ENCODE measurements around the gene CAPN7.

CAPN7 gene

GRCh38 chr3:15204005-15204404 is 2.0 kb upstream of the CAPN7 start:
- DNase-seq: no peak

DNA sequence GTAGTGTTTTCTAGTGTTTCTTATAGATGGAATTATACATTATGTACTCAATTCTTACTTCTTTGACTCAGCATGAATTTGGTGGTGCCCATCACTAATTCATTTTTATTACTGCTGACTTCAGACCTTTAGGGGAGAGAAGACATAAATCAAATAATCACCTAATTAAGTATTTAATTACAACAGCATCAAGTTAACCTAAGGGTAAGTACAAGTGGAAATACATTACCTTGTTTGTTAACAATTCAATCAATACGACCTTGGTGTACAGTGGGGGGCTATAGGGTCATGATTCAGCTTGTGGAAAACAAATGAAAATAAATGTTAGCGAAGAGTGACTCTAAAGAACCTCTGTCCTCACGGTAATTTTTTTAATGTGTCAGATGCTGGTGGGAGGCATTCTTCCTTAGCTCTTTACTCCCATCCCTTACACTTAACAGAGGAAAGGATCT is 538 bp upstream of the CAPN7 start:
- DNase-seq: no peak

GRCh38 chr3:15206662-15207576 is 873 bp downstream of the CAPN7 start:
- DNase-seq: no peak

- DNase-seq: no peak
These were observed 1.9 kb downstream of the CAPN7 start for GRCh38 chr3:15207836-15208504.

GRCh38 chr3:15211937-15212336 is 5.9 kb downstream of the CAPN7 start:
- no peak for DNase-seq

GRCh38 chr3:15214758-15215157 is 8.7 kb downstream of the CAPN7 start:
- no peak for DNase-seq

DNA sequence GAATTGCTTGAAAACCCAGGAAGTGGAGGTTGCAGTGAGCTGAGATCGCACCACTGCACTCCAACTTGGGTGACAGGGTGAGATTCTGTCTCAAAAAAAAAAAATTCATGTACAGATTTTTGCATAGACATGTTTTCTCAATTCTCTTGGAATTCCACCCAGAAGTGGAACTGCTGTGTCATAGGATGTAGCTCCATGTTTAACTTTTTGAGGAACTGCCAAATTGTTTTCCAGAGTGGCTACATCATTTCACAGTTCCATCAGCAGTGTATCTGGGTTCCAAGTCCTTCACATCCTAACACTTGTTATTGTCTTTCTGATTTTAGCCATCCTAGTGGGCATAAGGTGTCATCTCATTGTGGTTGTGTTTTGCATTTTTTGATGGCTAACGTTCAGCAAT is 9.9 kb downstream of the CAPN7 start:
- no peak for DNase-seq

DNA sequence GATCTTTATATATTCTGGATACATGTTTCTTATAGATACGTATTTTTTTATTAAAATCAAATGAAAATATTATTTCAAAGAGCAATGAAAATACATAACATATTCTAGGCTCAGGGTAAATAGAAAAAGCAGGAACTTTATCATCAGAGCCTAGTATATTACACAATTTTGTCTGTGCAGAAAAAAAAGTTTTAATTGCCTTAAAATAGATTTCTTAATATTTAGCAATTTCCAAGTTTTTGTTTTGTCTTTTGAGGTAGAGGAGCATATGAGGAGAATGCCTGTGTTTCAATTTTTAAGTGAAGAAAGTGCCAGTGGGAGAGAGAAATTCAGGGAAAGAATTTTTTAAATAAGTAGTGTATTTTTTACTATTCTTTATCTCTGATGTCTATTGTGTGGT is 10.5 kb downstream of the CAPN7 start:
- DNase-seq: no peak

DNA sequence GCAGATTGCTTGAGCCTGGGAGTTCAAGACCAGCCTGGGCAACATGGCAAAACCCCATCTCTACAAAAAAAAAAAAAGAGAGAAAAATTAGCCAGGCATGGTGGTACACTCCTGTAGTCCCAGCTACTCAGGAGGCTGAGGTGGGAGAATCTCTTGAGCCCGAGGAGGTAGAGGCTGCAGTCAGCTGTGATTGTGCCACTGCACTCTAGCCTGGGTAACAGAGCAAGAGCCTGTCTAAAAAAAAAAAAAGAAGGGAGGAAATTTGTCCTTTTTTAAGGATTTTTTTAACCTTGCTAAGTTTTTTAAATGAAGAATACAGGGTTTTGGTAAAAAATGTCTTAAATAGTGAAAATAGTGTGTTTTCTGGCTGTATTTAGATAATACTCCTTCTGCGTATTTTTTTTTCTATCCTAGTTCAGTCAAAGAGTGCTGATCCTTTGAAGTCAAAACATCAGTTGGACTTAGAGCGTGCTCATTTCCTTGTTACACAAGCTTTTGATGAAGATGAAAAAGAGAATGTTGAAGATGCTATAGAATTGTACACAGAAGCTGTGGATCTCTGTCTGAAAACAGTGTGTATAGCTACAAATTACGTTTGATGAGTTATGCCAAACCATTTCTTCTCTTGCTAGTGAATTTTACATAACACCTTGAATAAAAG is 11.1 kb downstream of the CAPN7 start:
- no peak for DNase-seq

GRCh38 chr3:15217841-15218267 is 11.8 kb downstream of the CAPN7 start:
- DNase-seq: no peak

GRCh38 chr3:15218689-15219088 is 12.6 kb downstream of the CAPN7 start:
- no peak for DNase-seq

DNA sequence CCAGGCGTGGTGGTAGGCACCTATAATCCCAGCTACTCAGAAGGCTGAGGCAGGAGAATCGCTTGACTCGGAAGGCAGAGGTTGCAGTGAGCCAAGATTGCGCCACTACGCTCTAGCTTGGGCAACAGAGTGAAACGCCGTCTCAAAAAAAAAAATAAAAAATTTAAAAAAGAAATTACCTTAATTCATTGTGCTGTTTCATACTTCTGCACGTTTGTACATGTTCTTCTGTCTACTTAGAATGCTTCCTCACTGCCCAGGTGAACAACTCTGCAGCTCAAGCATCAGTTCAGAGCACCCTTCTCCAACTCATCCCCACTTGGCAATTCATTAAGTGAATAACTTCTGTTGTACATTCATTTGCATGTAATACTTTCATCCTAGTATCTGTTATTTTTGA is 14.0 kb downstream of the CAPN7 start:
- DNase-seq: no peak

- DNase-seq: no peak
These were observed 14.6 kb downstream of the CAPN7 start for GRCh38 chr3:15220661-15221060.

DNA sequence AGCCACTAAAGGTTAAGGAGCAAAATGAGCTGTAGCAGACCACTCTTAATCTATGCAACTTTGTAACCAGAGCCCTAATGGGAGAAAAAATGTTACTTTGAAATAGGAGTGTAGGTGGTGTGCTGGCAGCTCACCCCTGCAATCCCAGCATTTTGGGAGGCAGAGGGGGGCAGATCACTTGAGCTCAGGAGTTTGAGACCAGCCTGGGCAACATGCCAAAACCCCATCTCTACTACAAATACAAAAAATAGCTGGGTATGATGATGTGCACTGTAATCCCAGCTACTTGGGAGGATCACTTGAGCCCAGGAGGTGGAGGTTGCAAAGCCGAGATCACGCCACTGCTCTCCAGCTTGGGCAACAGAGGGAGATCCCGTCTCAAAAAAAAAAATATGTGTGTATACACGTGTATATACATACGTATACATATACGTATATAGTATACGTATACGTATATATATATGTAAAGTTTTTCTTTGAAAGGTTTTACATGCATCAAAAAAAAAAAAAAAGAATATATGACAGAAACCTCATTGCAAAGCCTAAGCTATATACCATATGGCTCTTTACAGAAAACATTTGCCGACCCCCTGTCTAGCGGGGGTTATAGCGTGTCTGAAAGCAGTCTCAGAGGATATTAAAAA is 15.7 kb downstream of the CAPN7 start:
- no peak for DNase-seq

DNA sequence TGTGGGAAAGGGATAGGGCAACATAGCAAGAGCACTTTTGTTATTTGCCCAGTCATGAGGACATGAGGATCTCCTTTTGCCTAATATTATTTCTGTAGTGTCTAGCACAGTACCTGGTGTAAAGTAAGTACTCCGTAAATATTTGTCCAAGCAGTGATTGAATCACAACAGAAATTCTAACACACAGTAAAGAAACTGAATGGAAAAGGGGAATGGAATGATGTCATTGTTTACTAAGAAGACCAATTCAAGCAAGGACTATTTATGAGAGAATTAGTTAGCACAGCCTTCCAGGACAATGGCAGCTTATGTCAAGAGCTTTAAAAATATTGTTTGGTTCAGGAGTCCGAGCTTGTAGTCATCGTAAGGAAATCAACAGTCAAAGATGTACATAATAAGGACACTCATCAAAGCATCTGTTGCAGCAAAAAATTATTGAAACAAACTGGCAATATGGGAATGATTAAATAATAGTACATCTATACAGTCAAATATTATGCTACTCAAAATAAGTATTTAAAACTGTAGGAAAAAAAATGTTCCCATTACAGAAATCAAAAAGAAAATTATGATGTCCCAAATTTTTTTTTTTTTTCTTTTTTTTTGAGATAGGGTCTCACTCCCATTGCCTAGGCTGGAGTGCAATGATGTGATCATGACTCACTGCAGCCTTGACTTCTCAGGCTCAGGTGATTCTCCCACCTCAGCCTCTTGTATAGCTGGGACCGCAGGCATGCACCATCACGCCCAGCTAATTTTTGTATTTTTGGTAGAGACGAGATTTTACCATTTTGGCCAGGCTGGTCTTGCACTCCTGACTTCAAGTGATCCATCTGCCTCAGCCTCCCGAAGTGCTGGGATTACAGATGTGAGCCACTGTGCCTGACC is 17.9 kb downstream of the CAPN7 start:
- DNase-seq: no peak

DNA sequence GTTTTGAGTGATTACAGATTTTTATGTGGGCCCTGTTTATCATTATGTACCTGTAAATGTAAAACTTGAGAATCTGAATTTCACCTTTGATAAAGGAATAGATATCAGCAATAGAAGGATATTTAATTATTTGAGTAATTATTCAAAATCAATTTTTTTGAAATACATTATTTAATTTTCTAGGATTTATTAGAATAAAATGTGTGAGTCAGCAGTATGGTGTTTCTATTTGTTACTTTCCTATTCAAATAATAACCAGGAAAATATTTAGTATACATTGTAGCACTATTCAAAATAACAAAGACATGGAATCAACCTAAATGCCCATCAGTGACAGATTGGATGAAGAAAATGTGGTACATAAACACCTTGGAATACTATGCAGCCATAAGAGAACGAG is 22.1 kb downstream of the CAPN7 start:
- no peak for DNase-seq

DNA sequence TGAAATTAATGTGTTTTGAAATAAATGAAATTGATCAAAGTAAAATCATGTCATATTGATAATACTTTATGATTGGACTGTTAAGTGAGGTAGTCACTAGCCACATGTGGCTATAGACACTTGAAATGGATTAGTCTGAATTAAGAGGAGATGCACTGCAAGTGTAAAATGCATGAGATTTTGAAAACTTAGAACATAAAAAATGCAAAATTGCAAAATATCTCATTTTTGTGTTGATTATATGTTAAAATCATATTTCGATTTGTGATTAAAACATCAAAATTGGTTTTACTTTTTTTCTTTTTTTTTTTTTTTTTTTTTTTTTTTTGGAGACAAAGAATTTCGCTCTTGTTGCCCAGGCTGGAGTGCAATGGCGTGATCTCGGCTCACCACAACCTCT is 23.2 kb downstream of the CAPN7 start:
- DNase-seq: no peak

DNA sequence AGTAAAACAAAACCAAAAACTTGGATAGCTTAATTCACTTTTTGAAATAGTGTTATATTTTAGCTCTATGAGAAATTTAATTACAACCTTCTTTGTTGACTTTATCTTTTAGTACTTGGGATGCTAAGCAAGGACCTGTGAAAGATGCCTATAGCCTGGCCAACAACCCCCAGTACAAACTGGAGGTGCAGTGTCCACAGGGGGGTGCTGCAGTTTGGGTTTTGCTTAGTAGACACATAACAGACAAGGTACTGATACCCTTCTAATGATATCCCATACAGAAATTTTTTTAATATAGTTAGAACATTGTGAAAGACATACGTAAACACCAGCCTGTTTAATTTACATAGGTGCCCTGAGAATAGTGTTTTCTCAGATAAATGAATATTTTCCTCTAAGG is 35.3 kb downstream of the CAPN7 start:
- peak in 1 of 4 experiments; percentile 25 for DNase-seq

DNA sequence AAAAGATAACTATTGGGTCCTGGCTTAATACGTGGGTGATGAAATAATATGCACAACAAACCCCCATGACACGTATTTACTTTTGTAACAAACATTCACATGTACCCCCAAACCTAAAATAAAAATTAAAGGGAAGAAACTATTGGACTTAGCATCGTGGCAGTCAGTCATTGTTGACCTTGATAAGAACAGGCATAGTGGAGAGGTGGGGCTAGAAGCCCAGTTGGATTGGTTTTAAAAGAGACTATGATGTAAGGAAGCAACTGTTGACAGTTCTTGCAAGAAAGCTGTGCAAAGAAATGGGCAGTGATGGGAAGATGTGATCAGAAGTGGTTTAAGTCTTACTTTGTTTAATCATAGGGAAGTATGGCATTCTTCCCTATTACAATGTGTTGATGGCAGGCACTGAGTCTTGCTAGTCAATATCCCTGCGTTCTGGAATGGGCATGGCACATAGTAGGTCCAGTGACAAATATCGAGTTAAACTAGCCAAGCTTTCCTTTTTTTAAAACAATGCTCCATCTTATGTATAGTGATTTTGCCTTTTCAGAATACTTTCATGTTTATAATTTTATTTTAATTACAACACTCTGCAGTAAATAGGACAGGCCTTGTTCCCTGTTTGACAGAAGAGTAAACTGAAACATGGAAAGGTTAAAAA is 37.9 kb downstream of the CAPN7 start:
- no peak for DNase-seq

DNA sequence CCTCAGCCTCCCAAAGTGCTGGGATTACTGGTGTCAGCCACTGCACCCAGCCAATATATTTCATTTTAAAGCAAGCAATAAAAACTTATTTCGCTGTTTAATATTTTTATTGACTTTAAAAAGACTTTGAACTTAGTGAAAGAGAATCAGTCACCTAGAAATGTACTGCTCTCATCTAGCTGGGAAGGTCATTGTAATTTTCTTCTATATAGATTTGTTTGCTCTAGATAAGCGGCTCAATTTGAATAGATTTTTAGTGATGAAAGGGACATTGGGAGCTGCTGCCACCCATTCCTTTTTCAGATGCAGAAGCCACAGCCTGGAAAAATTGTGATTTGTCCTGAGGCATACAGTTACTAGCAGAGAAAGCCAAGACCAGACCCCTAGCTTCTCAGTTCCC is 40.1 kb downstream of the CAPN7 start:
- DNase-seq: no peak

DNA sequence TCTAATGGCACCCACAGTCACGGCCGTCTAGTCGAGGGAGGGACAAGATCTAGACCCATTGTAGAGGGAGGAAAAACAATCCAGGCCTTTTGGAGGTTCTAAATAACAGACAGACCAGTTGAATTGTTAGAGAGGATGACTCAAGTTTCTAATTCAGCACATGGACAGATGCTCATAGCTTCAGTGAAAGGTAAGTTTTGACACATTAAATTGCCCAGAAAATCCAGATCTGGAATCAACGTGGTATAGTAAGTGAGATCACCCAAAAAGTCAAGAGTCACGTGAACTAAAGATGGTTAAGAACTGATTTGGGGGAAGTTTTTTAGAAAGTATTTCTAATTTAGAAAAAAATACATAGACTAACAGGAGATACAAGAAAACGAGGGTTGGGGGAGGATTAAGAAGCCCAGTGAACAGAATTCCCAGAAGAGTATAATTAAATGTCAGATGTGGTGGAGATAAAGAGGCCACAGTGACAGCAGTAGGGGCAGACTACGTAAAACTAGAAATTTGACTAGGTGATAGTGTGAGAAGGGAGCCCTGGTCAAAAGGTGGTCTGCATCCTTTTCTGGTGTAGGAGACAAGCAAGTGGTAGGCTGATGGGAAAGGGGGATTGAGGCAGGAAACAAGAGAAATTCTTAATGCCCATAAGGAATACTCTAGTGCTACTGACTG is 47.1 kb downstream of the CAPN7 start:
- no peak for DNase-seq
